Measurements from ENCODE around the gene SLC35B2.

The SLC35B2 gene

GRCh38 chr6:44219815-44220784 is 37.2 kb downstream of the SLC35B2 start:
- no peak for DNase-seq

GRCh38 chr6:44219053-44219814 is 38.1 kb downstream of the SLC35B2 start:
- no peak for DNase-seq

GRCh38 chr6:44217332-44218143 is 39.8 kb downstream of the SLC35B2 start:
- DNase-seq, result no peak

GRCh38 chr6:44216677-44217331 is 40.5 kb downstream of the SLC35B2 start, which contains the start of gene MYMX:
Gene MYMX (plus strand): TSS chr6:44216926. CDS start chr6:44217472, 546 bp downstream.
- no peak for DNase-seq

- DNase-seq, result no peak
These were observed 43.0 kb downstream of the SLC35B2 start for GRCh38 chr6:44214307-44214706.

GRCh38 chr6:44211284-44211683 is 46.0 kb downstream of the SLC35B2 start:
- DNase-seq, result no peak

GRCh38 chr6:44207966-44208365 is 49.4 kb downstream of the SLC35B2 start:
- no peak for DNase-seq

All from NCI-H2107 (cell line).